ENCODE data around the gene EXOSC2. TPM values are rescaled to one million over a fixed set of nuclear protein-coding genes. Genes with fewer than 3 reads are reported as not detected.

EXOSC2 gene
- total and polyA plus RNA-seq, 2 of the 13 experiments (the other 11 are each of a cell fraction or from before 2014, with no cell fraction given): 27.5 to 63.8 TPM

DNA sequence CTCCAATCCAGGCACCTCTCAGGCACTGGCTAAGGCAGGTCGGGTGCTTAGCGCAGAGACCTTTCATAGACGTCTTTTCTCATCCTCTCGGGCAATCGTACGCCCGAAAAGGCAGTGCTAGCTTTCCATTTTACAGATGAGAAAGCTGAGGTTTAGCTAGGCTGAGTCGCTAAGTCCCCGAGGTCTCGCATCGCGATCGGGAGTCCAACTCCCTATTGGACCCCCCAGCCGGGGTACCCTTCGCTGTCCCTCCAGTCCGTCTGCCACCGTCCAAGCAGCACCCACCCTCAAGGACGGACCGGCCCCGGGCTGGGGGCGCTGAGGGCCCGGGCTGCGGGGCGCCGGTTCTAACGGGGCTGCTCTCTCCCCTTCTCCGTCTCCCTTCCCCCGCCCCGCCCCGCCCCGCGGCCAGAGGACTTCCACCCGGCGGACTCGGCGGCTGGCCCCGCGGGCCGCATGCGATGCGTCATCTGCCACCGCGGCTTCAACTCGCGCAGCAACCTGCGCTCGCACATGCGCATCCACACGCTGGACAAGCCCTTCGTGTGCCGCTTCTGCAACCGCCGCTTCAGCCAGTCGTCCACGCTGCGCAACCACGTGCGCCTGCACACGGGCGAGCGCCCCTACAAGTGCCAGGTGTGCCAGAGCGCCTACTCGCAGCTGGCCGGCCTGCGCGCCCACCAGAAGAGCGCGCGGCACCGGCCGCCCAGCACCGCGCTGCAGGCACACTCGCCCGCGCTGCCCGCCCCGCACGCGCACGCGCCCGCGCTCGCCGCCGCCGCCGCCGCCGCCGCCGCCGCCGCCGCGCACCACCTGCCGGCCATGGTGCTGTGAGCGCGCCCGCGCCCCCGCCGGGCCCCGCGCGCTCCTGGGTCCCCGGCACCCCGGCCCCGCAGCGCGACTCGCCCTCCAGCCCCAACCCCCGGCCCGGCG is 12.5 kb upstream of the EXOSC2 start (continued):
- no peak for TF ChIP-seq MTA1 (CRISPR knock-in tag; IDR thresholded peaks at IDR 0.05; ENCODE audit: borderline replicate concordance)
- TF ChIP-seq, protein P1, sequence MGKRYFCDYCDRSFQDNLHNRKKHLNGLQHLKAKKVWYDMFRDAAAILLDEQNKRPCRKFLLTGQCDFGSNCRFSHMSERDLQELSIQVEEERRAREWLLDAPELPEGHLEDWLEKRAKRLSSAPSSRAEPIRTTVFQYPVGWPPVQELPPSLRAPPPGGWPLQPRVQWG (CRISPR knock-in tag; IDR thresholded peaks at IDR 0.05; ENCODE audit: borderline replicate concordance, low read depth): no peak
- no peak for TF ChIP-seq KDM4B (CRISPR knock-in tag; IDR thresholded peaks at IDR 0.05)
- TF ChIP-seq SRSF4 (IDR thresholded peaks at IDR 0.05; ENCODE audit: low read depth, low read length, poor library complexity, severe bottlenecking): no peak
- TF ChIP-seq AKAP8 (CRISPR knock-in tag; IDR thresholded peaks at IDR 0.05): 0 out of 2 replicates have a peak, but pooled peaks have one; percentile 30
- TF ChIP-seq CAMTA2 (CRISPR knock-in tag; IDR thresholded peaks at IDR 0.05; ENCODE audit: borderline replicate concordance): peak; percentile 34; the same call in 1 of the 2 replicates
- 0 out of 2 replicates have a peak, but pooled peaks have one; percentile 49 for TF ChIP-seq ZC3H13 (CRISPR knock-in tag; IDR thresholded peaks at IDR 0.05)
- TF ChIP-seq, protein P2, sequence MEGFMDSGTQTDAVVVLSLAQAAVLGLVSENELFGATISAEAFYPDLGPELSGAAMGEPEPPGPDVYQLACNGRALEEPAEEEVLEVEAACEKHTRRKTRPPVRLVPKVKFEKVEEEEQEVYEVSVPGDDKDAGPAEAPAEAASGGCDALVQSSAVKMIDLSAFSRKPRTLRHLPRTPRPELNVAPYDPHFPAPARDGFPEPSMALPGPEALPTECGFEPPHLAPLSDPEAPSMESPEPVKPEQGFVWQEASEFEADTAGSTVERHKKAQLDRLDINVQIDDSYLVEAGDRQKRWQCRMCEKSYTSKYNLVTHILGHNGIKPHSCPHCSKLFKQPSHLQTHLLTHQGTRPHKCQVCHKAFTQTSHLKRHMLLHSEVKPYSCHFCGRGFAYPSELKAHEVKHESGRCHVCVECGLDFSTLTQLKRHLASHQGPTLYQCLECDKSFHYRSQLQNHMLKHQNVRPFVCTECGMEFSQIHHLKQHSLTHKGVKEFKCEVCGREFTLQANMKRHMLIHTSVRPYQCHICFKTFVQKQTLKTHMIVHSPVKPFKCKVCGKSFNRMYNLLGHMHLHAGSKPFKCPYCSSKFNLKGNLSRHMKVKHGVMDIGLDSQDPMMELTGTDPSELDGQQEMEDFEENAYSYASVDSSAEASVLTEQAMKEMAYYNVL (CRISPR knock-in tag; IDR thresholded peaks at IDR 0.05; ENCODE audit: borderline replicate concordance): peak; percentile 54; the same call in 1 of the 2 replicates
- TF ChIP-seq, protein P3, sequence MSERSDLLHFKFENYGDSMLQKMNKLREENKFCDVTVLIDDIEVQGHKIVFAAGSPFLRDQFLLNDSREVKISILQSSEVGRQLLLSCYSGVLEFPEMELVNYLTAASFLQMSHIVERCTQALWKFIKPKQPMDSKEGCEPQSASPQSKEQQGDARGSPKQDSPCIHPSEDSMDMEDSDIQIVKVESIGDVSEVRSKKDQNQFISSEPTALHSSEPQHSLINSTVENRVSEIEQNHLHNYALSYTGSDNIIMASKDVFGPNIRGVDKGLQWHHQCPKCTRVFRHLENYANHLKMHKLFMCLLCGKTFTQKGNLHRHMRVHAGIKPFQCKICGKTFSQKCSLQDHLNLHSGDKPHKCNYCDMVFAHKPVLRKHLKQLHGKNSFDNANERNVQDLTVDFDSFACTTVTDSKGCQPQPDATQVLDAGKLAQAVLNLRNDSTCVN (CRISPR knock-in tag; IDR thresholded peaks at IDR 0.05; ENCODE audit: borderline replicate concordance): peak; percentile 32; the same call in 1 of the 2 replicates
- peak; percentile 75; the same call in 1 of the 2 replicates for TF ChIP-seq TARDBP (CRISPR knock-in tag; IDR thresholded peaks at IDR 0.05)
- no peak for TF ChIP-seq PTBP1 (IDR thresholded peaks at IDR 0.05; ENCODE audit: low read depth, low read length, poor library complexity, severe bottlenecking)
- peak; percentile 79 for TF ChIP-seq RFXAP (CRISPR knock-in tag; IDR thresholded peaks at IDR 0.05; ENCODE audit: borderline replicate concordance)
- TF ChIP-seq GPN1 (CRISPR knock-in tag; IDR thresholded peaks at IDR 0.05; ENCODE audit: borderline replicate concordance): no peak
- TF ChIP-seq MED1 (CRISPR knock-in tag; IDR thresholded peaks at IDR 0.05): peak; percentile 57; the same call in 1 of the 2 replicates
- TF ChIP-seq, protein P4, sequence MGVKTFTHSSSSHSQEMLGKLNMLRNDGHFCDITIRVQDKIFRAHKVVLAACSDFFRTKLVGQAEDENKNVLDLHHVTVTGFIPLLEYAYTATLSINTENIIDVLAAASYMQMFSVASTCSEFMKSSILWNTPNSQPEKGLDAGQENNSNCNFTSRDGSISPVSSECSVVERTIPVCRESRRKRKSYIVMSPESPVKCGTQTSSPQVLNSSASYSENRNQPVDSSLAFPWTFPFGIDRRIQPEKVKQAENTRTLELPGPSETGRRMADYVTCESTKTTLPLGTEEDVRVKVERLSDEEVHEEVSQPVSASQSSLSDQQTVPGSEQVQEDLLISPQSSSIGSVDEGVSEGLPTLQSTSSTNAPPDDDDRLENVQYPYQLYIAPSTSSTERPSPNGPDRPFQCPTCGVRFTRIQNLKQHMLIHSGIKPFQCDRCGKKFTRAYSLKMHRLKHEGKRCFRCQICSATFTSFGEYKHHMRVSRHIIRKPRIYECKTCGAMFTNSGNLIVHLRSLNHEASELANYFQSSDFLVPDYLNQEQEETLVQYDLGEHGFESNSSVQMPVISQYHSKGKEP (CRISPR knock-in tag; IDR thresholded peaks at IDR 0.05): peak; percentile 82; the same call in 1 of the 2 replicates
- 0 out of 2 replicates have a peak, but pooled peaks have one; percentile 37 for TF ChIP-seq ZNF12 (CRISPR knock-in tag; IDR thresholded peaks at IDR 0.05)
- TF ChIP-seq KDM2A (CRISPR knock-in tag; IDR thresholded peaks at IDR 0.05; ENCODE audit: borderline replicate concordance, low read depth): peak; percentile 75; the same call in 1 of the 2 replicates
- no peak for TF ChIP-seq ZBTB7B (CRISPR knock-in tag; IDR thresholded peaks at IDR 0.05)
- TF ChIP-seq MED8 (CRISPR knock-in tag; IDR thresholded peaks at IDR 0.05; ENCODE audit: insufficient replicate concordance): no peak
- TF ChIP-seq ZNF382 (CRISPR knock-in tag; IDR thresholded peaks at IDR 0.05; ENCODE audit: borderline replicate concordance): no peak
- TF ChIP-seq ZNF263 (CRISPR knock-in tag; IDR thresholded peaks at IDR 0.05): peak; percentile 71; the same call in 1 of the 2 replicates
- TF ChIP-seq TBL1XR1 (IDR thresholded peaks at IDR 0.05; ENCODE audit: borderline replicate concordance, low read length, partially characterized antibody): no peak
- peak; percentile 65 for TF ChIP-seq GATAD1 (CRISPR knock-in tag; IDR thresholded peaks at IDR 0.05)
- no peak for TF ChIP-seq ZNF530 (CRISPR knock-in tag; IDR thresholded peaks at IDR 0.05; ENCODE audit: low read depth)
